WTC11 (cell line): ENCODE data around the gene NIT2. TPM values are rescaled to one million over a fixed set of nuclear protein-coding genes. Genes with fewer than 3 reads are reported as not detected.

Experiments
- ATAC-seq: fragments of 200-7000 bp; cut with Tn5 transposase; 2 replicates; pipeline ENCODE4 v1.10.0; 2021; ENCODE audit warnings: mild to moderate bottlenecking, moderate library complexity
- CTCF ChIA-PET: fragments of 300-600 bp; sonication (Branson Sonifier 250); formaldehyde crosslinking; loops from one replicate; lab custom pipeline; 2021; ENCODE audit warnings: antibody characterized with exemption; lab: Charles Lee
- POLR2A ChIA-PET: fragments of 350-600 bp; sonication (Branson Sonifier 250); formaldehyde crosslinking; loops from one replicate; lab custom pipeline; 2021; ENCODE audit warnings: antibody characterized with exemption; lab: Charles Lee
- DNase-seq: peaks from one replicate; pipeline ENCODE4 v3.0.0; 2021; ENCODE audit warnings: low spot score
- H3K27ac Mint-ChIP-seq: 2 replicates; pipeline ENCODE4 v1.8.0; 2021; ENCODE audit warnings: mixed read lengths
- H3K27me3 Mint-ChIP-seq: 2 replicates; pipeline ENCODE4 v1.8.0; 2021; ENCODE audit warnings: low read depth, mild to moderate bottlenecking, moderate library complexity, mixed read lengths
- H3K36me3 Mint-ChIP-seq: 2 replicates; pipeline ENCODE4 v1.8.0; 2021; ENCODE audit warnings: mixed read lengths
- H3K4me1 Mint-ChIP-seq: 2 replicates; pipeline ENCODE4 v1.8.0; 2022; ENCODE audit warnings: mixed read lengths
- H3K4me3 Mint-ChIP-seq: 2 replicates; pipeline ENCODE4 v1.8.0; 2021; ENCODE audit warnings: mild to moderate bottlenecking, moderate library complexity, mixed read lengths
- H3K9me3 Mint-ChIP-seq: 2 replicates; pipeline ENCODE4 v1.8.0; 2021; ENCODE audit warnings: mixed read lengths
- ATF1 ChIP-seq: sonication (generic); formaldehyde crosslinking; IDR thresholded peaks from 2 replicates; pipeline ENCODE4 v1.8.1; 2023; ENCODE audit warnings: mild to moderate bottlenecking, moderate library complexity, missing genetic modification reagents
- E2F4 ChIP-seq: sonication (generic); formaldehyde crosslinking; IDR thresholded peaks from 2 replicates; pipeline ENCODE4 v1.8.1; 2022; ENCODE audit warnings: low read depth, mild to moderate bottlenecking, moderate library complexity, missing genetic modification reagents, borderline replicate concordance
- E2F5 ChIP-seq: sonication (generic); formaldehyde crosslinking; IDR thresholded peaks from 2 replicates; pipeline ENCODE4 v1.8.1; 2022; ENCODE audit warnings: mild to moderate bottlenecking, moderate library complexity, missing genetic modification reagents
- ELF4 ChIP-seq: sonication (generic); formaldehyde crosslinking; IDR thresholded peaks from 2 replicates; pipeline ENCODE4 v1.8.1; 2022; ENCODE audit warnings: low read depth, mild to moderate bottlenecking, moderate library complexity, missing genetic modification reagents
- FOXJ3 ChIP-seq: sonication (generic); formaldehyde crosslinking; IDR thresholded peaks from 2 replicates; pipeline ENCODE4 v1.9.0; 2021; ENCODE audit warnings: missing genetic modification reagents, mild to moderate bottlenecking, borderline replicate concordance
- FOXK1 ChIP-seq: sonication (generic); formaldehyde crosslinking; IDR thresholded peaks from 2 replicates; pipeline ENCODE4 v1.8.0; 2022; ENCODE audit warnings: mild to moderate bottlenecking, moderate library complexity, missing genetic modification reagents
- FOXP1 ChIP-seq: sonication (generic); formaldehyde crosslinking; IDR thresholded peaks from 2 replicates; pipeline ENCODE4 v1.8.0; 2022; ENCODE audit warnings: missing genetic modification reagents, mild to moderate bottlenecking, moderate library complexity, borderline replicate concordance
- GABPB1 ChIP-seq: sonication (generic); formaldehyde crosslinking; IDR thresholded peaks from 2 replicates; pipeline ENCODE4 v1.8.1; 2023; ENCODE audit warnings: mild to moderate bottlenecking, missing genetic modification reagents
- GRHL2 ChIP-seq: fragments of 250-450 bp; sonication (Bioruptor Pico); IDR thresholded peaks from 2 replicates; pipeline ENCODE4 v1.8.0; 2022; ENCODE audit warnings: mild to moderate bottlenecking, moderate library complexity; ENCODE audit not compliant: insufficient replicate concordance, severe bottlenecking
- GTF2I ChIP-seq: fragments of 250-450 bp; sonication (Bioruptor Pico); conservative IDR thresholded peaks from 2 replicates; pipeline ENCODE4 v1.4.0; 2021; ENCODE audit warnings: mild to moderate bottlenecking
- HMGXB4 ChIP-seq: sonication (generic); formaldehyde crosslinking; IDR thresholded peaks from 2 replicates; pipeline ENCODE4 v1.8.1; 2023; ENCODE audit warnings: mild to moderate bottlenecking, moderate library complexity, missing genetic modification reagents
- JAZF1 ChIP-seq: fragments of 250-450 bp; sonication (Bioruptor Pico); IDR thresholded peaks from 2 replicates; pipeline ENCODE4 v1.9.0; 2021; ENCODE audit warnings: moderate library complexity, mild to moderate bottlenecking, inconsistent platforms
- NFE2L1 ChIP-seq: sonication (generic); formaldehyde crosslinking; IDR thresholded peaks from 2 replicates; pipeline ENCODE4 v1.8.1; 2023; ENCODE audit warnings: missing genetic modification reagents
- PREB ChIP-seq: sonication (generic); formaldehyde crosslinking; IDR thresholded peaks from 2 replicates; pipeline ENCODE4 v1.8.1; 2022; ENCODE audit warnings: mild to moderate bottlenecking, missing genetic modification reagents, moderate library complexity, borderline replicate concordance
- SMAD4 ChIP-seq: sonication (generic); formaldehyde crosslinking; IDR thresholded peaks from 2 replicates; pipeline ENCODE4 v1.8.0; 2022; ENCODE audit warnings: mild to moderate bottlenecking, missing genetic modification reagents
- STAT6 ChIP-seq: sonication (generic); formaldehyde crosslinking; conservative IDR thresholded peaks from 2 replicates; pipeline ENCODE4 v1.8.1; 2023; ENCODE audit warnings: mild to moderate bottlenecking, low read depth, missing genetic modification reagents, moderate library complexity
- TP53 ChIP-seq: sonication (generic); formaldehyde crosslinking; IDR thresholded peaks from 2 replicates; pipeline ENCODE4 v1.8.1; 2023; ENCODE audit warnings: mild to moderate bottlenecking, missing genetic modification reagents
- ZBTB43 ChIP-seq: sonication (generic); formaldehyde crosslinking; IDR thresholded peaks from 2 replicates; pipeline ENCODE4 v1.8.1; 2023; ENCODE audit warnings: mild to moderate bottlenecking, missing genetic modification reagents
- ZNF232 ChIP-seq: sonication (generic); formaldehyde crosslinking; IDR thresholded peaks from 2 replicates; pipeline ENCODE4 v1.8.0; 2022; ENCODE audit warnings: mild to moderate bottlenecking, missing genetic modification reagents
- ZNF423 ChIP-seq: fragments of 250-450 bp; sonication (Bioruptor Pico); IDR thresholded peaks from 2 replicates; pipeline ENCODE4 v2.1.2; 2022; ENCODE audit warnings: mild to moderate bottlenecking, moderate library complexity
- ZNF532 ChIP-seq: fragments of 250-450 bp; sonication (Bioruptor Pico); IDR thresholded peaks from 2 replicates; pipeline ENCODE4 v1.9.0; 2021; ENCODE audit warnings: mild to moderate bottlenecking, borderline replicate concordance
- total RNA-seq: library from RNA; stranded (reverse); gene quantifications from 3 replicates; pipeline ENCODE4 v1.2.3, GENCODE V29; 2021

NIT2 gene
- total RNA-seq, 1 experiment from 2014 or later = 27.3 TPM

- TF ChIP-seq STAT6 (CRISPR knock-in tag) = no peak
- TF ChIP-seq NFE2L1 (CRISPR knock-in tag) = no peak
- TF ChIP-seq ZBTB43 (CRISPR knock-in tag) = no peak
- TF ChIP-seq SMAD4 (CRISPR knock-in tag) = no peak
- TF ChIP-seq FOXJ3 (CRISPR knock-in tag) = no peak
- TF ChIP-seq GTF2I = no peak
- no peak for TF ChIP-seq ELF4 (CRISPR knock-in tag)
- TF ChIP-seq ATF1 (CRISPR knock-in tag) = no peak
Observed at GRCh38 chr3:100299016-100299415, 35.5 kb upstream of the NIT2 start (continued).

GRCh38 chr3:100306695-100307094 is 27.9 kb upstream of the NIT2 start:
- DNase-seq (no peak), ATAC-seq (no peak)
- no peak overlapping the region for H3K27ac Mint-ChIP-seq
- peaks cover 5% of the 10 kb centered on the region for H3K4me1 Mint-ChIP-seq
- no peak overlapping the region for H3K4me3 Mint-ChIP-seq
- peaks cover 24% of the 10 kb centered on the region for H3K36me3 Mint-ChIP-seq
- no peak for TF ChIP-seq JAZF1 (CRISPR knock-in tag)
- no peak for TF ChIP-seq FOXK1 (CRISPR knock-in tag)
- no peak for TF ChIP-seq TP53 (CRISPR knock-in tag)
- TF ChIP-seq FOXP1 = no peak
- TF ChIP-seq ZNF423 = no peak
- TF ChIP-seq ZNF532 (CRISPR knock-in tag) = no peak
- H3K27me3 Mint-ChIP-seq = no peaks in the 10 kb centered on the region
- ChIA-PET CTCF (no interaction called here), POLR2A (no interaction called here)
- no peaks in the 10 kb centered on the region for H3K9me3 Mint-ChIP-seq

- Mint-ChIP-seq H3K36me3 (peaks cover 19% of the 10 kb centered on the region), H3K4me3 (no peak overlapping the region), H3K27ac (no peak overlapping the region), H3K9me3 (no peaks in the 10 kb centered on the region), H3K4me1 (peaks cover 9% of the 10 kb centered on the region), H3K27me3 (no peaks in the 10 kb centered on the region)
- CTCF ChIA-PET = no interaction called here
- DNase-seq (no peak), ATAC-seq (no peak)
- POLR2A ChIA-PET = no interaction called here
- TF ChIP-seq ZNF232 (CRISPR knock-in tag) (no peak), GABPB1 (CRISPR knock-in tag) (no peak), FOXJ3 (CRISPR knock-in tag) (no peak), GRHL2 (CRISPR knock-in tag) (no peak), E2F4 (CRISPR knock-in tag) (no peak), E2F5 (CRISPR knock-in tag) (no peak), PREB (CRISPR knock-in tag) (no peak), HMGXB4 (no peak)
Observed at GRCh38 chr3:100310355-100310965, 24.1 kb upstream of the NIT2 start.
